HEK293 (cell line): ENCODE results near the gene TASP1.

ENCODE experiments used
- CTCF ChIA-PET: fragments of 350-600 bp; formaldehyde crosslinking; extraction: SDS; loops from one replicate; lab custom pipeline; 2021; ENCODE audit warnings: antibody characterized with exemption; lab: Yijun Ruan, JAX
- POLR2A ChIA-PET: fragments of 300-600 bp; formaldehyde crosslinking; extraction: SDS; loops from one replicate; lab custom pipeline; 2020; ENCODE audit warnings: antibody characterized with exemption, inconsistent platforms; lab: Yijun Ruan, JAX
- H3K27ac ChIP-seq: fragments of 200-500 bp; sonication (Bioruptor generic); 2 replicates; pipeline ENCODE4 v1.5.1; 2014; ENCODE audit warnings: low read depth, low read length, control low read depth, inconsistent platforms; ENCODE audit errors: extremely low read depth
- H3K36me3 ChIP-seq, 2 experiments: fragments of 200-500 bp in 1 of 2; sonication (Bioruptor generic) in 1 of 2; 1 replicate in 1 of 2; 2 replicates in 1 of 2; pipeline ENCODE4 v1.5.1; 2014 to 2017; ENCODE audit warnings: inconsistent platforms in 2 of 2, low read length in 2 of 2; ENCODE audit not compliant: control insufficient read depth in 2 of 2, insufficient read depth in 1 of 2
- H3K4me1 ChIP-seq: fragments of 200-500 bp; sonication (Bioruptor generic); 2 replicates; pipeline ENCODE4 v1.5.1; 2014; ENCODE audit warnings: mild to moderate bottlenecking, low read length, inconsistent platforms; ENCODE audit not compliant: control insufficient read depth, insufficient read depth
- H3K4me3 ChIP-seq: 2 replicates; pipeline ENCODE4 v1.5.1; 2011; ENCODE audit warnings: low read depth, mild to moderate bottlenecking, control low read depth, low read length, moderate library complexity
- H3K9me3 ChIP-seq: fragments of 200-500 bp; sonication (Bioruptor generic); 2 replicates; pipeline ENCODE4 v1.5.1; 2014; ENCODE audit warnings: low read depth, low read length, inconsistent platforms; ENCODE audit not compliant: control insufficient read depth, insufficient read depth
- FEZF1 ChIP-seq: fragments of 450-650 bp; formaldehyde crosslinking; IDR thresholded peaks from 2 replicates; pipeline ENCODE4 v1.5.1; 2016; ENCODE audit warnings: missing biosample characterization, missing genetic modification characterization
- IKZF3 ChIP-seq: fragments of 450-650 bp; IDR thresholded peaks from 2 replicates; pipeline ENCODE4 v1.5.0; 2018; ENCODE audit warnings: missing biosample characterization, mild to moderate bottlenecking, missing genetic modification characterization, moderate library complexity
- PRDM2 ChIP-seq: fragments of 450-650 bp; formaldehyde crosslinking; IDR thresholded peaks from 2 replicates; pipeline ENCODE4 v1.5.1; 2016; ENCODE audit warnings: missing biosample characterization, missing genetic modification characterization, borderline replicate concordance
- REPIN1 ChIP-seq: fragments of 450-650 bp; formaldehyde crosslinking; IDR thresholded peaks from 2 replicates; pipeline ENCODE4 v1.5.1; 2017; ENCODE audit warnings: missing biosample characterization, missing genetic modification characterization, low read depth
- ZBTB20 ChIP-seq: fragments of 450-650 bp; formaldehyde crosslinking; IDR thresholded peaks from 2 replicates; pipeline ENCODE4 v1.5.1; 2016; ENCODE audit warnings: missing biosample characterization, missing genetic modification characterization
- ZNF211 ChIP-seq: fragments of 450-650 bp; formaldehyde crosslinking; IDR thresholded peaks from 2 replicates; pipeline ENCODE4 v1.5.1; 2016; ENCODE audit warnings: low read depth, missing biosample characterization, missing genetic modification characterization
- ZNF248 ChIP-seq: fragments of 450-650 bp; formaldehyde crosslinking; IDR thresholded peaks from 2 replicates; pipeline ENCODE4 v1.5.1; 2017; ENCODE audit warnings: missing biosample characterization, missing genetic modification characterization
- ZNF324 ChIP-seq: fragments of 450-650 bp; formaldehyde crosslinking; IDR thresholded peaks from 2 replicates; pipeline ENCODE4 v1.5.1; 2016; ENCODE audit warnings: missing biosample characterization, missing genetic modification characterization
- ZNF350 ChIP-seq: fragments of 450-650 bp; formaldehyde crosslinking; IDR thresholded peaks from 2 replicates; pipeline ENCODE4 v1.5.0; 2017; ENCODE audit warnings: missing biosample characterization, mild to moderate bottlenecking, missing genetic modification characterization
- ZNF362 ChIP-seq: fragments of 450-650 bp; formaldehyde crosslinking; IDR thresholded peaks from 2 replicates; pipeline ENCODE4 v1.5.1; 2016; ENCODE audit warnings: missing biosample characterization, missing genetic modification characterization
- ZNF521 ChIP-seq: fragments of 450-650 bp; formaldehyde crosslinking; IDR thresholded peaks from 2 replicates; pipeline ENCODE4 v1.5.1; 2017; ENCODE audit warnings: missing biosample characterization, mild to moderate bottlenecking, missing genetic modification characterization
- ZNF529 ChIP-seq: fragments of 450-650 bp; formaldehyde crosslinking; IDR thresholded peaks from 2 replicates; pipeline ENCODE4 v1.5.1; 2017; ENCODE audit warnings: missing genetic modification characterization, missing biosample characterization; ENCODE audit not compliant: insufficient replicate concordance
- ZNF623 ChIP-seq: fragments of 450-650 bp; formaldehyde crosslinking; IDR thresholded peaks from 2 replicates; pipeline ENCODE4 v1.5.1; 2016; ENCODE audit warnings: missing biosample characterization, missing genetic modification characterization
- ZNF830 ChIP-seq: fragments of 450-650 bp; IDR thresholded peaks from 2 replicates; pipeline ENCODE4 v1.5.0; 2018; ENCODE audit warnings: missing biosample characterization, missing genetic modification characterization, low read depth, mild to moderate bottlenecking, moderate library complexity

TASP1 gene

DNA sequence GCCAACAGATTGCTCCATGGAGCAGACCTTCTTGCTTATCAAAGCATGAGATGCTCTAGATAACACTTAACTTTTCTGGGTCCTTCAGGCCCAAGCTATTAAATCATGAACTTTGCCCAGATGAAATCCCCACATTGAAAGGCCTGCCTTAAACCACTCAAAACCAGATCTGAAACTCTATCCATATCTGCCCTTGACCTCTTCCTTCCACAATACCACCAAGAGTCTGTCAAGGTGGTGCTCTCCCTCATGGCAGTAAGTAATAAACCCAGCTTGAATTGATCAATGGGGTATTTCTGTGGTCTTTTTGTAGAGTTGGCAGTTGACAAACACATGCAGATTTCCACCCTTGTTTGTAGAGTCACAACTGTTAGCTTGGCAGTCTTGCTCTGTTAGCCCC is 282.1 kb downstream of the TASP1 start:
- no peaks in the 10 kb centered on the region for H3K36me3 ChIP-seq
- H3K9me3 ChIP-seq, result no peaks in the 10 kb centered on the region
- POLR2A ChIA-PET, result no interaction called here
- no peak for TF ChIP-seq IKZF3 (tag by site-specific recombination)
- no peak for TF ChIP-seq ZNF521 (tag by site-specific recombination)
- no peak for TF ChIP-seq PRDM2
- TF ChIP-seq ZNF324 (tag by site-specific recombination), result no peak
- no peak for TF ChIP-seq ZBTB20
- no peak for TF ChIP-seq ZNF211 (tag by site-specific recombination)
- TF ChIP-seq ZNF248, result no peak
- TF ChIP-seq, all 188 proteins: peak for 0
- CTCF ChIA-PET, result interaction anchor here (0.6 to 0.9 kb wide), 2 partner anchors 190 to 251 kb away, joined by 3 to 4 read pairs; no protein-coding TSS in a partner anchor
- H3K4me3 ChIP-seq, result no peak overlapping the region
- no peak overlapping the region for H3K27ac ChIP-seq
- H3K4me1 ChIP-seq, result no peaks in the 10 kb centered on the region

DNA sequence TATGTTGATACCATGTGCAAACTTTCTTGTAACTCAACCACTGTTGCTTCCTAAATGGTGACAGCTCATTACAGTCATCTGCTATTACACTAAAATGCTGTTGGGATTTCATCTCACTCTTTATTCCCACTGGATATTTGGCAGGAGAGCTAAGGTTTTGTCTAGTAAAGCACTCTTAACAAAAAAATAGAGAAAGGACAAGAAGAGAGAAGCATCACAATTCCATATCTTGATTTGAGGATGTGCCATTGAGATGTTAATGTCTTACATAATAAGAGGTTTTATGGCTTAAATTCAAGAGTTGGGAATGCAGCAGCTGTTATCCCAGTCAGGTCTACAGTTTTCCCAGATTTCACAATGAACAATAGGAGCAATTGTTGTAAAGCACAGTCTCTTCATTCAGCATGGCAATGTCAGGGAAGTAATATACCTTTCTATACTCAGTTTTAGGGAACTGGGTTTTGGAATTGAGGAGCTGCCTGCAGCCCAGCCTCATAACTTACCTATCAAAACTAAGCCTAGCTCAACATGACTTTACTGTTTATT is 282.7 kb downstream of the TASP1 start:
- CTCF ChIA-PET, result interaction anchor here (0.6 to 0.9 kb wide), 2 partner anchors 190 to 251 kb away, joined by 3 to 4 read pairs; no protein-coding TSS in a partner anchor

GRCh38 chr20:13355411-13355810 is 283.3 kb downstream of the TASP1 start:
- ChIA-PET POLR2A (no interaction called here), CTCF (interaction anchor here (0.7 kb wide), 1 partner anchor 13 kb away, joined by 3 read pairs; no protein-coding TSS in a partner anchor)
- Histone ChIP-seq H3K4me1 (no peaks in the 10 kb centered on the region), H3K9me3 (no peaks in the 10 kb centered on the region), H3K36me3 (no peaks in the 10 kb centered on the region), H3K27ac (no peak overlapping the region), H3K4me3 (no peak overlapping the region)
- TF ChIP-seq ZNF529 (tag by site-specific recombination), result no peak
- no peak for TF ChIP-seq ZNF350
- TF ChIP-seq FEZF1 (tag by site-specific recombination), result no peak

More for the DNA sequence above, 282.7 kb downstream of the TASP1 start:
- no peaks in the 10 kb centered on the region for H3K4me1 ChIP-seq
- no peak overlapping the region for H3K27ac ChIP-seq
- TF ChIP-seq ZNF830 (no peak), ZNF623 (tag by site-specific recombination) (no peak), ZNF362 (tag by site-specific recombination) (no peak), REPIN1 (no peak)
- no peaks in the 10 kb centered on the region for H3K36me3 ChIP-seq
- POLR2A ChIA-PET, result no interaction called here
- H3K4me3 ChIP-seq, result no peak overlapping the region
- no peaks in the 10 kb centered on the region for H3K9me3 ChIP-seq
